Hepatocyte (in vitro differentiated cells): Measurements from ENCODE around the gene MPP3.

Source experiments
- CTCF ChIP-seq: fragments of 200-600 bp; sonication (generic); IDR thresholded peaks from 2 replicates; pipeline ENCODE4 v1.5.1; 2016; ENCODE audit warnings: antibody characterized with exemption, mild to moderate bottlenecking; ENCODE audit not compliant: poor library complexity
- EZH2 ChIP-seq: fragments of 200-600 bp; sonication (generic); IDR thresholded peaks from 2 replicates; pipeline ENCODE4 v1.6.1; 2016; ENCODE audit warnings: antibody characterized with exemption, mild to moderate bottlenecking, borderline replicate concordance
- EZH2phosphoT487 ChIP-seq: fragments of 200-600 bp; sonication (generic); IDR thresholded peaks from one replicate; pipeline ENCODE4 v1.6.1; 2018; ENCODE audit warnings: antibody characterized with exemption, mild to moderate bottlenecking, low read depth, moderate library complexity; ENCODE audit not compliant: unreplicated experiment, severe bottlenecking

GRCh38 chr17:43771463-43771862 lies 61.5 kb downstream of the MPP3 start:
- TF ChIP-seq CTCF, result no peak
- no peak for TF ChIP-seq EZH2
- no peak for TF ChIP-seq EZH2phosphoT487
